A673 (cell line): ENCODE results near the gene NR0B1. TPM values are rescaled to one million over a fixed set of nuclear protein-coding genes. Genes with fewer than 3 reads are reported as not detected.

Experiments used
- BruUV-seq: library from RNA; stranded (reverse); fragments of 400-500 nt; replicated peaks from 2 replicates; lab custom pipeline; 2021; lab: Mats Ljungman, UMichigan
- CTCF ChIA-PET: fragments of 300-600 bp; sonication (Branson Sonifier 250); formaldehyde crosslinking; loops from one replicate; lab custom pipeline; 2022; ENCODE audit warnings: antibody characterized with exemption; lab: Charles Lee
- POLR2A ChIA-PET: fragments of 300-600 bp; sonication (Branson Sonifier 250); formaldehyde crosslinking; loops from one replicate; lab custom pipeline; 2022; ENCODE audit warnings: antibody characterized with exemption; ENCODE audit not compliant: low non-redundant PET; lab: Charles Lee
- DNase-seq: peaks from one replicate; pipeline ENCODE4 v3.0.0-alpha.2; 2015; ENCODE audit warnings: low spot score
- H3K27ac ChIP-seq: fragments of 200-600 bp; sonication (generic); 2 replicates; pipeline ENCODE4 v1.5.1; 2016; ENCODE audit warnings: mixed run types, low read depth, mild to moderate bottlenecking, mixed read lengths, antibody characterized with exemption, low read length; ENCODE audit not compliant: poor library complexity, severe bottlenecking
- H3K27me3 ChIP-seq: fragments of 200-600 bp; sonication (generic); replicated peaks from 2 replicates; pipeline ENCODE4 v1.6.1; 2017; ENCODE audit warnings: mixed run types, low read depth, mild to moderate bottlenecking, mixed read lengths, antibody characterized with exemption, low read length; ENCODE audit not compliant: insufficient read depth, poor library complexity
- H3K36me3 ChIP-seq: fragments of 200-600 bp; sonication (generic); 2 replicates; pipeline ENCODE4 v1.6.1; 2016; ENCODE audit warnings: mixed run types, mild to moderate bottlenecking, mixed read lengths, antibody characterized with exemption, low read length; ENCODE audit not compliant: insufficient read depth, poor library complexity, severe bottlenecking
- H3K4me1 ChIP-seq: fragments of 200-600 bp; sonication (generic); 2 replicates; pipeline ENCODE4 v1.6.1; 2017; ENCODE audit warnings: mixed run types, mild to moderate bottlenecking, mixed read lengths, antibody characterized with exemption, low read length; ENCODE audit not compliant: insufficient read depth, poor library complexity, severe bottlenecking
- H3K4me3 ChIP-seq: fragments of 200-600 bp; sonication (generic); 2 replicates; pipeline ENCODE4 v1.5.1; 2016; ENCODE audit warnings: low read depth, mixed run types, mild to moderate bottlenecking, mixed read lengths, low read length; ENCODE audit not compliant: poor library complexity, severe bottlenecking
- H3K9me3 ChIP-seq: fragments of 200-600 bp; sonication (generic); 2 replicates; pipeline ENCODE4 v1.6.1; 2016; ENCODE audit warnings: mixed run types, low read depth, mild to moderate bottlenecking, mixed read lengths, antibody characterized with exemption, low read length; ENCODE audit not compliant: poor library complexity, severe bottlenecking
- CTCF ChIP-seq: fragments of 300-800, 200-600 bp; sonication (generic); conservative IDR thresholded peaks from 2 replicates; pipeline ENCODE4 v1.5.1; 2017; ENCODE audit warnings: low read depth, mild to moderate bottlenecking, antibody characterized with exemption, low read length, moderate library complexity, mixed read lengths
- EZH2 ChIP-seq: fragments of 200-600 bp; sonication (generic); IDR thresholded peaks from 2 replicates; pipeline ENCODE4 v1.6.1; 2017; ENCODE audit warnings: borderline replicate concordance, low read depth, mild to moderate bottlenecking, mixed read lengths, antibody characterized with exemption, low read length; ENCODE audit not compliant: poor library complexity, severe bottlenecking
- intact Hi-C: fragments of 100-400 bp; cut with micrococcal nuclease; formaldehyde crosslinking; loops from one replicate; pipeline ENCODE4 v1.10.0; 2022; ENCODE audit not compliant: unreplicated experiment
- total RNA-seq: library from RNA; stranded (reverse); gene quantifications from 2 replicates; pipeline ENCODE4 v1.2.3, GENCODE V29; 2021

Gene NR0B1
- total RNA-seq, 1 experiment from 2014 or later: 69.6 TPM

GRCh38 chrX:30280428-30280827 is 28.8 kb downstream of the NR0B1 start:
- no peaks in the 10 kb centered on the region for H3K27me3 ChIP-seq
- DNase-seq: no peak
- CTCF ChIA-PET: no interaction called here
- intact Hi-C loops: no loop called here
- H3K27ac ChIP-seq: no peak overlapping the region
- no peaks in the 10 kb centered on the region for H3K36me3 ChIP-seq
- TF ChIP-seq EZH2 (no peak), CTCF (no peak)
- no peaks in the 10 kb centered on the region for H3K9me3 ChIP-seq
- BruUV-seq: no TSS peak
- no peaks in the 10 kb centered on the region for H3K4me1 ChIP-seq
- no peak overlapping the region for H3K4me3 ChIP-seq
- POLR2A ChIA-PET: no interaction called here

GRCh38 chrX:30278365-30278764 is 30.8 kb downstream of the NR0B1 start:
- no peak for DNase-seq
- no peak overlapping the region for H3K27ac ChIP-seq
- ChIA-PET POLR2A (no interaction called here), CTCF (interaction anchor here (0.6 kb wide), 1 partner anchor 225 kb away, joined by 7 read pairs; no protein-coding TSS in a partner anchor)
- no peaks in the 10 kb centered on the region for H3K9me3 ChIP-seq
- intact Hi-C loops: loop anchor here (5.0 to 10.0 kb wide), 3 partner anchors 209 to 436 kb away; no protein-coding TSS in a partner anchor
- no peaks in the 10 kb centered on the region for H3K36me3 ChIP-seq
- H3K4me1 ChIP-seq: no peaks in the 10 kb centered on the region
- no TSS peak for BruUV-seq
- TF ChIP-seq EZH2 (no peak), CTCF (no peak)
- no peak overlapping the region for H3K4me3 ChIP-seq
- H3K27me3 ChIP-seq: no peaks in the 10 kb centered on the region

- DNase-seq: peak; percentile 38
- intact Hi-C loops: loop anchor here (5.0 to 10.0 kb wide), 3 partner anchors 212 to 439 kb away; no protein-coding TSS in a partner anchor
- H3K27me3 ChIP-seq: no peaks in the 10 kb centered on the region
- ChIA-PET POLR2A (no interaction called here), CTCF (no interaction called here)
- H3K9me3 ChIP-seq: no peaks in the 10 kb centered on the region
- no peaks in the 10 kb centered on the region for H3K36me3 ChIP-seq
- no peak overlapping the region for H3K27ac ChIP-seq
- no peak overlapping the region for H3K4me3 ChIP-seq
- TF ChIP-seq EZH2 (no peak), CTCF (peak; percentile 60)
- BruUV-seq: no TSS peak
- H3K4me1 ChIP-seq: no peaks in the 10 kb centered on the region
Observed at GRCh38 chrX:30275498-30275897, 33.7 kb downstream of the NR0B1 start.
